HG02885 (cell line): ENCODE results near the gene ALG12.

Source experiments
- ATAC-seq: cut with Tn5 transposase; IDR thresholded peaks from one replicate; pipeline ENCODE4 v1.9.1; 2021; ENCODE audit warnings: mild to moderate bottlenecking; ENCODE audit not compliant: unreplicated experiment, poor library complexity

The ALG12 gene

DNA sequence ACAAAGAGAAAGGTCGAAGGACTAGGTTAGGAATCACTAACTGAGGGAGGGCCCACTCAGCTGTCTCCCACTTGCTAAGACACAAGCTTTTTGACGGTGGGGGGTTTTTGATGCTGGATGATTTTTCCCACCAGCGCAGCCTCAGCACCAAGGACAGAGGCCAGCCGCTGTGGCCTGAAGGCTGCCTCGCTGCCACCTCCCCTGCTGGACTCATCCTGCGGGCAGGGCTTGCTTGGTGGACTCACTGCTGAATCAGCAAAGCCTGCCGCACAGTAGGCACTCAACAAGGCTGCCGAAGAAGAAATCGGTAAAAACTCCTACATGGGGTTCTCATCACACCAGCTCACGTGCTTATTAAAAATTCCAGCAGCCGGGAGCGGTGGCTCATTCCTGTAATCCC lies 2.6 kb downstream of the ALG12 start:
- no peak for ATAC-seq

GRCh38 chr22:49914256-49914655 lies 4.0 kb downstream of the ALG12 start:
- no peak for ATAC-seq

GRCh38 chr22:49913446-49913845 lies 4.8 kb downstream of the ALG12 start:
- ATAC-seq, result no peak

GRCh38 chr22:49913026-49913425 lies 5.2 kb downstream of the ALG12 start:
- no peak for ATAC-seq

- ATAC-seq, result no peak
Observed at GRCh38 chr22:49911881-49912625, 6.2 kb downstream of the ALG12 start.

DNA sequence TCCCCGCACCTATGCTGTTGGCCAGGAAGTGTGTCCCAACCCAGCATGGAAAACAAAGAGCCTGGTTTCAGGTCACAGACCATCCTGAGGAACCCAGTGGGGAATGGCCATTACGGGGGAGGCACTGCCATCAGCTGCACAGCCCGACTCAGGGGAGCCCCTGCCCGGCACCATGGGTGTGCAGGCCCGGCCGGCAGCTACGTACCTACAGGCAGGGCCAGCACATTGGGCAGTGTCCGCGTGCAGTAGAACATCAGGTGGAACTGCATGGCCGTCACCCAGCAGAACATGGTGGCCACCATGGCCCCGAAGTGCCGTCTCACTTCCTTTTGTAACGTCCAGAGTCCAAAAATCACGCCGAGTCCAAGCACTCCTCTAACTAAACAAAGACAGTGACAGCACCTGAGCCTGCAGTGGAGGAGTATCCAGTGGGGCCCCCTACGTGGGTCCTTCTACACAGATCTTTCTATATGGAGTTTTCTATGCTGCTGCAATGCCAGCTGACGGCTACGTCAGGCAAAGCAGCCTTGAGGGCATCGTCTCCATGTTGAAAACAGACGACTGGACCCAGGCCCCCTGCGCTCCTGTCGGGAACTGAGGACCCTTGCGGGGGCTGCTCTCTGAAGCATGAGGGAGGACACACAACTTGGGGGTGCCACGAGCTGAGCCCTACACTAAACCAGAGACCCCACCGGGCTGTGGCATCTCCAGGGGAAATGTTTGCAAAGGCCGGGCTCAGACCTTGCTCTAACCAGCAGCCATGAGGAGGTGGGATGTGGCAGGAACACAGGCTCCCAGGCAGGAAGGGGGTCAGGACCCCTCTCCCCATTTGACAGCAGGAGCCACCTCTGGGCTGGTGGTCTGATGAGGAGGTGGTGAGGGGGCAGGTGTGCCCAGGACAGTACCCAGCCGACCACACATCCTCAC lies 7.7 kb downstream of the ALG12 start:
- no peak for ATAC-seq

DNA sequence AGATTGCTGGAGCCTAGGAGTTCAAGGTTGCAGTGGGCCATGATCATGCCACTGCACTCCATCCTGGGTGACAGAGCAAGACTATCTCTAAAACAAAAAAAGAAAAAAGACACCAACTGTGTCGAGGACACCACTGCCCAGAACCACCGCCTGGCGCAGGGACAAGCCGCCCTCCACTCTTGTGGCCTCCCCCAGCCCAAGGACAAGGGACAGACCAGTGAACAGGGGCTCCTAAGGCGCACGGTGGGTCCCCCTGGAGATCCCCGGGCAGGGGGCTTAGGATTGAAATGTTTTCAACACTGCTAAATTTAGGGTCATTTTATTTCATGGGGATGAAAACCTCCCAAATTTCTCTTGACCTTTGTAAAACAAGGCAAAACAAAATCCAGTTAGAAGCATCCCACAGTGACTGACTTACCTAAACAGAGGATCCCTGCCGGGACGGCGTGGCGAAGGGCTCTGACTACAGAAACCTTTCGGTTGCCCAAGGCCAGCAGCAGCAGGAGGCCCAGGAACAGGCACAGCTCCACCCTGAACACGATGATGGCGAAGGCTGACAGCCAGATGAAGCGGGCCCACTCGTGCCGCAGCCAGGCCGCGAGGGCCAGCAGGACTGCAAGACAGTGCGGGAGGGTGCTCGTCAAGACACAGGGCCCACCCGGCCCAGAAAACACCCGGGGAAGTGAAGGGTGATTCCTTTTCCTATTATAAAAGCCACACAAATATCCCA lies 8.6 kb downstream of the ALG12 start:
- ATAC-seq, result no peak

- no peak for ATAC-seq
Observed at GRCh38 chr22:49907807-49908206, 10.4 kb downstream of the ALG12 start.

DNA sequence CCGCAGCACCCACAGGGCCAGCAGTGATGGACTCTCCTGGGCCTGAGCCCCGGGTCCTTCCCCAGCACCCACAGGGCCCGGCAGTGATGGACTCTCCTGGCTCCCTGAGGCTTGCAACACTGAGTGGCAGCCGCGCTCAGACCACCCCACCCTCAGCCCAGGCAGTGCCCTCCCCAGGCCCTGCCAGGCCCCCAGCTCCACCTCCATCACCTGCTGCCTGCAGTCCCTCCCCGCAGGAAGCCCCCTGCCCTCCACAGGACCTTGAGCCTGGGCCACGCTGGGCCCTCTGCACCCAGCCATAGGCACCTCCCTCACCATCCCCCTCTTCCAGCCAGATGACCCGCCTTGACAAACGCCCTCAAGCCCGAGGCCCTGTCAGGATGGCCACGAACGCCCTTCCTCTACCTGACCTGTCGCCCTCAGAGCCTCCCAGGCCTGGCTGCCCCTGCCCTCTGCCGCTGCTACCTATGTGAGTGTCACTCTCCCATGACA lies 11.4 kb downstream of the ALG12 start:
- no peak for ATAC-seq

DNA sequence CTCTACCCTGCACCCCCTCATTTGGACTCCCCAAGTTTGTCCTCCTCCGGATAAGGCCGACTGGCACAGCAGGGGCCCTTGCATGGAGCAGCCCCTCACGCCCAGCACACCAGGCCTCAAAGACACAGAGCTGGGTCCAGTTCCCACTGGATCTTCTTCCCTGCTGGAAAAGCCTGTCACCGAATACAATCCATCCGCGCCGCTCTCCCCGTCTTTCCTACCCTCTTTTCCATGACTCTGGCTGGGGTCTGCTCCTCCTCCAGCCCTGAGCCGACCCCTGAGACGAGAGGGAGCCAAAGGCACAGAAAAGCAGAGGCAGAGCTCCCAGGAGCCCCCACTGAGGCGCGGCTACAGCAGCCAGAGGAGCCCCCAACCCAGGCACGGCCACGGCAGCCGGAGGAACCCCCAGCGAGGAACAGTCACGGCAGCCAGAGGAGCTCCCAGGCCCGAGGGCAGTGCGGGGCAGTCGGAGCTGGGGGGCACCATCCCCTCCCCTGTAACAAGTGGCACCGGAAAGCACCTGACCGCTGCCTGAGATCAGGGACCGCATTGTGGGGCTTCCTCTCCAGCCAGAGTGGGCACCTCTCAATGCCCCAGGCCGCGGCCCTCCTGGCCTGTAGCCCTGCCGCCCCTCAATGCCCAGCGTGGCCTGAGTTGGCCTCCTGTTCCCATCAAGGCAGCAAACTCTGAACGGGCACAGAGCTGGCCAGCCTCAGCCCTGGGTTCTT lies 12.0 kb downstream of the ALG12 start:
- ATAC-seq, result no peak

DNA sequence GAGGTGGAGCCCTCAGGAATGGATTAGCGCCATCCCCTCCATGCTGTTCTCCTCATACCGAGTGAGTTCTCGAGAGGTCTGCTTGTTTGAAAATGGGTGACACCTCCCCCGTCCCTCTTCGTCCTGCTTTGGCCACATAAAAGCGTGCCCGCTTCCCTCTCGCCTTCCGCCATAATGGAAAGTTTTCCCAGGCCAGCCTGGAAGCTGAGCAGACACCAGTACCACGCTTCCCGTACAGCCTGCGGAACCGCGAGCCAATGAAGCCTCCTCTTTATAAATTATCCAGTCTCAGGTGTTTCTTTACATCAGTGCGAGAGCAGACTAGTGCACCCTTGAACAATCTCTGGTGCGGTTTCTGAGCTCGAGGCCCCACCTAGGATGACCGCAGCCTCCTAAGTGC lies 12.8 kb downstream of the ALG12 start:
- ATAC-seq, result no peak

DNA sequence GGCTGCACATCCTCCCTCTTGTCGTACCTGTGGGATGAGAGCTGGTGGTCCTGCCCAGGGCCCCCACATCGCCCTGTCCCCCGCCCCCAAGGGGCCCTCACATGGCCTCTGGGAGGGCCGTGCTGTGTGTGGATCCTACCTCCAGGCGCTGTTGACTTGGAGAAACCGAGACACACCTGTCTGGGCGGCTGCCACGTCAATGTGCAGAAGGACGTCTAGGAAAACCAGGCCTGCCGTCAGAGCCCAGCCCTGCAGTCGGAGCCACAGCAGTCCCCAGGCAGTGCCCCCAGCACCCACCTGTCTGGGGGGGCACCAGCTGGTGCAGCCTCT lies 14.2 kb downstream of the ALG12 start:
- ATAC-seq, result no peak

- ATAC-seq, result no peak
Observed at GRCh38 chr22:49903322-49904039, 14.8 kb downstream of the ALG12 start.

DNA sequence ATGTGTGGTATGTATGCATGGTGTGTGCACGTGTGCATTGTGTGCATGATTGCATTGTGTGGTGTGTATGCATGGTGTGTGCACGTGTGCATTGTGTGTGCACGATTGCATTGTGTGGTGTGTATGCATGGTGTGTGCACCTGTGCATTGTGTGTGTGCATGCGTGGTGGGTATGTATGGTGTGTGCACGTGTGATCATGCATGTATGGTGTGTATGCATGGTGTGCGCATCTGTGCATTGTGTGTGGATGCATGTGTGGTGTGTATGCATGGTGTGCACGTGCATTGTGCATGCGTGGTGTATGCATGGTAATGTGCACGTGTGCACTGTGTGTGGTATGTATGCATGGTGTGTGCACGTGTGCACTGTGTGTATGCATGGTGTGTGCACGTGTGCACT lies 16.8 kb downstream of the ALG12 start:
- ATAC-seq, result no peak

DNA sequence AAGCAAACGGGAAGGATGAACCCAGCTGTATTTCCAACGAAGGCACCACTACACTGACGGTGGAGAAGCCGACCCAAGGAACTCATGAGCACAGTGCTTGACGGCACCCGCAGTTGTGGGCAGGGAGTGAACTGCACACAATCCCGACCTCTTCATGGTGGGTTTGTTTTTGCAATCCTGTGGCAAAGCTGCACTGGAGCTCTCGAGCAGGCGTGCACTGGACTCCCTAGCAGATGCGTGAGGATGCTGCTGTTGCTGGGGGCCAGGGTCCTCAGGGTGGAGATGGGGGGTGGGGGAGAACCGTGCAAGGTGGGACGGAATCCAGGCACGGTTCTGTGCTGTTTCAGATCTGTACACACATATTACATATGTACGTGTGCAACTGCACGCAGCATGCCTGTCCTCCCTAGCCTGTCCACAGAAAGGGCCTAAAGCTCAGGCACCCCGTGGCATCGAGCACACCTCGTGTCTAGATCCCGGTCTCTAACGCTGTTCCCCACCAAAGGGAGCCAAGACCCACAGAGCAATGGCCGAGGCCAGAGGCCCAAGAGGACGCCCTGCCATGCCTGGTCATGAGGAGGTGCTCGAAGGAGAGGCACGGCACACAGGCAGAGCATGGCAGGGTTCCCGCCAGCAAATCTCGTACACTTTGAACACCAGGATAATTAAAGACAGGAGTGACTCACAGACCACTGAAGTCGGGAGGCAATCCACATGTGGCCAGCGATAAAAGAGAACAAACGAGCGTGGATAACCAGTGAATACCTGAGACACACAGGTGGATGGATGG lies 17.6 kb downstream of the ALG12 start:
- ATAC-seq, result no peak

- ATAC-seq, result no peak
Observed at GRCh38 chr22:49899530-49899929, 18.7 kb downstream of the ALG12 start.

GRCh38 chr22:49897015-49897684 lies 21.1 kb downstream of the ALG12 start:
- ATAC-seq, result no peak

- ATAC-seq, result no peak
Observed at GRCh38 chr22:49896201-49896600, 22.0 kb downstream of the ALG12 start.
